ENCODE measurements around the gene TUBA3D.
"Not testable (repeated sequence)": the region's sequence is repeated elsewhere in the genome, so short reads cannot be mapped to it uniquely, and the experiment has no call there.

The TUBA3D gene

GRCh38 chr2:131475831-131476230, at the start of gene TUBA3D:
TSS of gene TUBA3D (plus strand) at chr2:131476119. CDS start at chr2:131476200, 81 bp downstream.
- Histone ChIP-seq H3K4me3 (ENCODE audit: low read depth, low read length) (no peak within 1 kb of the TSS), H3K9ac (no peak within 1 kb of the TSS), H3K4me1 (no peaks in the 10 kb centered on the region), H3K4me2 (ENCODE audit: low read length) (no peak within 1 kb of the TSS), H3K36me3 (ENCODE audit: control insufficient read depth, insufficient read depth, low read length) (no peaks in the 10 kb centered on the region), H3K27ac (no peak within 1 kb of the TSS), H3K27me3 (ENCODE audit: control insufficient read depth, insufficient read depth, low read length) (no peaks in the 10 kb centered on the region), H3K79me2 (no peaks in the 10 kb centered on the region), H3K9me3 (ENCODE audit: control insufficient read depth, low read length) (no peaks in the 10 kb centered on the region), H2AFZ (no peak within 1 kb of the TSS)
- TF ChIP-seq CTCF (IDR thresholded peaks at IDR 0.05) = no peak

- Histone ChIP-seq H3K27me3 (ENCODE audit: control insufficient read depth, insufficient read depth, low read length) (no peaks in the 10 kb centered on the region), H3K9me3 (ENCODE audit: control insufficient read depth, low read length) (no peaks in the 10 kb centered on the region), H3K36me3 (ENCODE audit: control insufficient read depth, insufficient read depth, low read length) (no peaks in the 10 kb centered on the region), H3K4me2 (ENCODE audit: low read length) (no peak overlapping the region), H2AFZ (no peak overlapping the region), H3K4me3 (ENCODE audit: low read depth, low read length) (no peak overlapping the region), H3K4me1 (no peaks in the 10 kb centered on the region), H3K27ac (no peak overlapping the region), H3K9ac (no peak overlapping the region), H3K79me2 (no peaks in the 10 kb centered on the region)
- TF ChIP-seq CTCF (IDR thresholded peaks at IDR 0.05) = no peak
Measured at GRCh38 chr2:131426727-131427126, 49.2 kb upstream of the TUBA3D start.

GRCh38 chr2:131431336-131431735, 44.6 kb upstream of the TUBA3D start:
- no peaks in the 10 kb centered on the region for H3K79me2 ChIP-seq
- no peaks in the 10 kb centered on the region for H3K9me3 ChIP-seq (ENCODE audit: control insufficient read depth, low read length)
- no peaks in the 10 kb centered on the region for H3K36me3 ChIP-seq (ENCODE audit: control insufficient read depth, insufficient read depth, low read length)
- no peak overlapping the region for H3K4me2 ChIP-seq (ENCODE audit: low read length)
- no peak overlapping the region for H3K9ac ChIP-seq
- no peaks in the 10 kb centered on the region for H3K27me3 ChIP-seq (ENCODE audit: control insufficient read depth, insufficient read depth, low read length)
- H2AFZ ChIP-seq = no peak overlapping the region
- no peak overlapping the region for H3K4me3 ChIP-seq (ENCODE audit: low read depth, low read length)
- TF ChIP-seq CTCF (IDR thresholded peaks at IDR 0.05) = no peak
- H3K4me1 ChIP-seq = no peaks in the 10 kb centered on the region
- H3K27ac ChIP-seq = no peak overlapping the region

- not testable (repeated sequence) for H3K4me1 ChIP-seq; H3K9me3 ChIP-seq (ENCODE audit: control insufficient read depth, low read length); H2AFZ ChIP-seq; H3K4me2 ChIP-seq (ENCODE audit: low read length); H3K9ac ChIP-seq; H3K27ac ChIP-seq; H3K4me3 ChIP-seq (ENCODE audit: low read depth, low read length); H3K79me2 ChIP-seq; H3K36me3 ChIP-seq (ENCODE audit: control insufficient read depth, insufficient read depth, low read length); H3K27me3 ChIP-seq (ENCODE audit: control insufficient read depth, insufficient read depth, low read length)
Measured at GRCh38 chr2:131440742-131441468, 35.0 kb upstream of the TUBA3D start.

GRCh38 chr2:131444736-131445514, 31.0 kb upstream of the TUBA3D start:
- H3K36me3 ChIP-seq (ENCODE audit: control insufficient read depth, insufficient read depth, low read length); H3K9me3 ChIP-seq (ENCODE audit: control insufficient read depth, low read length); H2AFZ ChIP-seq; H3K27me3 ChIP-seq (ENCODE audit: control insufficient read depth, insufficient read depth, low read length); H3K4me3 ChIP-seq (ENCODE audit: low read depth, low read length); H3K4me2 ChIP-seq (ENCODE audit: low read length); H3K79me2 ChIP-seq; H3K9ac ChIP-seq; H3K27ac ChIP-seq; H3K4me1 ChIP-seq: not testable (repeated sequence)

- not testable (repeated sequence) for H3K9ac ChIP-seq; H2AFZ ChIP-seq; H3K79me2 ChIP-seq; H3K27me3 ChIP-seq (ENCODE audit: control insufficient read depth, insufficient read depth, low read length); H3K36me3 ChIP-seq (ENCODE audit: control insufficient read depth, insufficient read depth, low read length); H3K9me3 ChIP-seq (ENCODE audit: control insufficient read depth, low read length); H3K4me1 ChIP-seq; H3K4me3 ChIP-seq (ENCODE audit: low read depth, low read length); H3K27ac ChIP-seq; H3K4me2 ChIP-seq (ENCODE audit: low read length)
Measured at GRCh38 chr2:131445515-131445797, 30.5 kb upstream of the TUBA3D start.

All from parathyroid adenoma (tissue), 2 donors.